Ovary (tissue), 9 donors: ENCODE results near the gene QSER1. TPM values are rescaled to one million over a fixed set of nuclear protein-coding genes. Genes with fewer than 3 reads are reported as not detected.

Source experiments
- DNase-seq, 5 donors: peaks; one replicate each; pipeline ENCODE4 v3.0.0-alpha.2; 2019 to 2020
- H3K27ac ChIP-seq, 2 donors: fragments of 200-600 bp; one replicate each; pipeline versions ENCODE4 v1.5.1 to v1.8.0; 2019 to 2022
- H3K27me3 ChIP-seq: fragments of 200-600 bp; one replicate; pipeline ENCODE4 v1.8.0; 2022
- H3K36me3 ChIP-seq: fragments of 200-600 bp; sonication (generic); one replicate; pipeline ENCODE4 v1.5.1; 2019
- H3K4me1 ChIP-seq: one replicate; pipeline ENCODE4 v1.8.1; 2013; ENCODE audit warnings: mild to moderate bottlenecking, moderate library complexity; ENCODE audit not compliant: insufficient read depth
- H3K4me3 ChIP-seq: fragments of 200-600 bp; sonication (generic); one replicate; pipeline ENCODE4 v1.5.1; 2017
- H3K9me3 ChIP-seq, 2 donors: fragments of 200-600 bp in 1 of 2; sonication (generic) in 1 of 2; one replicate each; pipeline versions ENCODE4 v1.5.1 to v1.8.1; 2013 to 2019; ENCODE audit warnings: mild to moderate bottlenecking in 1 of 2, moderate library complexity in 1 of 2
- CTCF ChIP-seq, 3 donors: fragments of 450-650 bp in 2 of 3; fragments of 200-600 bp in 1 of 3; IDR thresholded peaks; one replicate each; pipeline versions ENCODE4 v1.5.1 to v1.8.0; 2016 to 2022; ENCODE audit warnings: antibody characterized with exemption in 3 of 3, mild to moderate bottlenecking in 1 of 3
- EP300 ChIP-seq: sonication (generic); formaldehyde crosslinking; IDR thresholded peaks from one replicate; pipeline ENCODE4 v1.6.1; 2017; ENCODE audit warnings: antibody characterized with exemption
- POLR2A ChIP-seq: fragments of 450-650 bp; IDR thresholded peaks from one replicate; pipeline ENCODE4 v1.6.1; 2017; ENCODE audit warnings: antibody characterized with exemption, mild to moderate bottlenecking, moderate library complexity
- WGBS, 3 donors: extraction: QIAGEN DNeasy Blood & Tissue Kit in 1 of 3; methylation state at CpG; one replicate each; pipeline versions ENCODE4 v1.1.5 to v1.1.7; 2013 to 2017; 5-methylcytosine and 5-hydroxymethylcytosine counted together
- intact Hi-C, 4 donors: fragments of 100-400 bp; cut with DNase I; formaldehyde crosslinking; loops; one replicate each; pipeline versions ENCODE4 v1.11.0 to v1.15.1; 2022 to 2023
- polyA plus RNA-seq, 2 donors: library from polyadenylated mRNA; stranded (reverse); fragments of 200-250 nt in 1 of 2; fragments of 350-450 nt in 1 of 2; fragmentation: Illumina TruSeq in 1 of 2; extraction: RNeasy Lipid Tissue Mini Kit (QIAGEN cat#74804) in 1 of 2; gene quantifications; one replicate each; pipeline ENCODE4 v1.2.3, GENCODE V29; 2013 to 2014
- total RNA-seq, 7 donors: library from RNA; depleted of rRNA in 2 of 7; stranded (reverse); fragments of >200 nt in 2 of 7; fragmentation: NEBNext Ultra II Directional in 3 of 7; extraction: Animal tissue kit (Norgen Biotek cat#: 25700) in 3 of 7; gene quantifications; one replicate each; pipeline versions ENCODE4 v1.1.0 to v1.2.4, GENCODE V29; 2016 to 2023
- donor health status: DM: no; HTN: no; CAD: no; lungs with moderate emphysema.
- donor health status: DM: no; HTN: no; CAD: no.
- donor health status: Bipolar disorder and iron deficiency.
- donor health status: DM: yes; HTN: yes; CAD: no.
- donor health status: DM: no; HTN: no; CAD: no.
- donor health status: DM: yes; HTN: yes; CAD: no.

Gene QSER1
- total and polyA plus RNA-seq, 9 donors = 7.4 to 50.1 (median 36.5) TPM

- intact Hi-C loops = no loop called here
Observed at GRCh38 chr11:32983506-32983905, 90.9 kb downstream of the QSER1 start.

GRCh38 chr11:32985600-32985999 lies 93.0 kb downstream of the QSER1 start:
- no peaks in the 10 kb centered on the region for H3K9me3 ChIP-seq
- WGBS, 3 donors = 94 to 97% (median 95%) methylated on average over 5 of the region's 5 CpGs
- DNase-seq = no peak
- no peaks in the 10 kb centered on the region for H3K27me3 ChIP-seq
- H3K4me3 ChIP-seq = no peak overlapping the region
- H3K36me3 ChIP-seq = no peaks in the 10 kb centered on the region
- H3K4me1 ChIP-seq = no peaks in the 10 kb centered on the region
- intact Hi-C loops = no loop called here
- H3K27ac ChIP-seq = no peak overlapping the region
- TF ChIP-seq POLR2A (no peak), EP300 (no peak), CTCF (IDR thresholded peaks at IDR 0.05) (no peak)

More at GRCh38 chr11:32983506-32983905, 90.9 kb downstream of the QSER1 start:
- Histone ChIP-seq H3K4me1 (no peaks in the 10 kb centered on the region), H3K9me3 (no peaks in the 10 kb centered on the region), H3K27me3 (no peaks in the 10 kb centered on the region), H3K27ac (no peak overlapping the region), H3K4me3 (no peak overlapping the region), H3K36me3 (no peaks in the 10 kb centered on the region)
- no peak for DNase-seq
- WGBS, 3 donors = 34 to 59% (median 41%) methylated on average over 2 of the region's 2 CpGs
- TF ChIP-seq CTCF (IDR thresholded peaks at IDR 0.05) = no peak
- no peak for TF ChIP-seq POLR2A
- TF ChIP-seq EP300 = no peak

GRCh38 chr11:32987851-32988250 lies 95.2 kb downstream of the QSER1 start:
- 80 to 85% (median 81%) methylated on average over 8 of the region's 8 CpGs for WGBS, 3 donors
- Histone ChIP-seq H3K4me3 (no peak overlapping the region), H3K9me3 (peaks cover 0 to 3% of the 10 kb centered on the region in 2 donors), H3K4me1 (no peaks in the 10 kb centered on the region), H3K27ac (no peak overlapping the region), H3K36me3 (no peaks in the 10 kb centered on the region), H3K27me3 (no peaks in the 10 kb centered on the region)
- DNase-seq = no peak
- intact Hi-C loops = no loop called here
- TF ChIP-seq POLR2A (no peak), EP300 (no peak), CTCF (IDR thresholded peaks at IDR 0.05) (no peak)

GRCh38 chr11:32990481-32990880 lies 97.9 kb downstream of the QSER1 start:
- H3K4me3 ChIP-seq = no peak overlapping the region
- H3K4me1 ChIP-seq = no peaks in the 10 kb centered on the region
- TF ChIP-seq CTCF (IDR thresholded peaks at IDR 0.05) (no peak), EP300 (no peak), POLR2A (no peak)
- peaks cover 0 to 3% of the 10 kb centered on the region in 2 donors for H3K9me3 ChIP-seq
- H3K36me3 ChIP-seq = no peaks in the 10 kb centered on the region
- no peak for DNase-seq
- intact Hi-C loops = no loop called here
- H3K27ac ChIP-seq = no peak overlapping the region
- no peaks in the 10 kb centered on the region for H3K27me3 ChIP-seq
- WGBS, 3 donors = 0 to 98% (median 0%) methylated on average over 1 of the region's 1 CpG
